Measurements from ENCODE around the gene FUS. TPM values are rescaled to one million over a fixed set of nuclear protein-coding genes. Genes with fewer than 3 reads are reported as not detected.
"Not testable (repeated sequence)": the region's sequence is repeated elsewhere in the genome, so short reads cannot be mapped to it uniquely, and the experiment has no call there.

Gene FUS
- total and polyA plus RNA-seq, 2 donors (not counting 1 experiment from before 2014, with no cell fraction given) = 44.3 to 199 TPM

- peaks cover 9% of the 10 kb centered on the region for H3K4me1 ChIP-seq (ENCODE audit: control insufficient read depth, extremely low read depth, insufficient read depth, low read length)
- DNase-seq (ENCODE audit: low read depth in 2 of 2) = peak; percentile 96 to 99
- H3K79me2 ChIP-seq (ENCODE audit: control insufficient read depth, insufficient read depth, low read length) = no peaks in the 10 kb centered on the region
- H3K4me2 ChIP-seq (ENCODE audit: extremely low read depth, insufficient read depth, low read length) = peak overlapping the region; percentile 93
- H4K20me1 ChIP-seq (ENCODE audit: control insufficient read depth, extremely low read depth, insufficient read depth, low read length) = no peaks in the 10 kb centered on the region
- H3K27me3 ChIP-seq (ENCODE audit: control insufficient read depth, insufficient read depth, low read length) = peaks cover 10% of the 10 kb centered on the region
- H3K9me3 ChIP-seq (ENCODE audit: control insufficient read depth, insufficient read depth, low read depth, low read length) = no peaks in the 10 kb centered on the region
- H3K27ac ChIP-seq (ENCODE audit: insufficient read depth, low read length) = peak overlapping the region; percentile 56
- H3K4me3 ChIP-seq (replicated peaks in 1 of 4; ENCODE audit: control extremely low read depth in 1 of 4, insufficient read depth in 1 of 4, low read depth in 3 of 4, low read length in 4 of 4) = peak overlapping the region; percentile 38 to 54 (median 44)
- TF ChIP-seq EZH2 (IDR thresholded peaks at IDR 0.05; ENCODE audit: low read length, missing control alignments) (no peak), CTCF (conservative IDR thresholded peaks at IDR 0.05 in 1 of 2, IDR thresholded peaks at IDR 0.05 in 1 of 2; ENCODE audit: low read depth in 1 of 2, low read length in 2 of 2) (peak; percentile 75 to 81)
- H3K36me3 ChIP-seq (ENCODE audit: control insufficient read depth, insufficient read depth, low read length) = no peaks in the 10 kb centered on the region
- peak overlapping the region; percentile 58 for H3K9ac ChIP-seq (ENCODE audit: insufficient read depth, low read length)
- peak overlapping the region; percentile 87 for H2AFZ ChIP-seq (ENCODE audit: low read length)
Measured at GRCh38 chr16:31142109-31143010, 37.6 kb upstream of the FUS start.

- Histone ChIP-seq H3K4me1 (ENCODE audit: control insufficient read depth, extremely low read depth, insufficient read depth, low read length) (peaks cover 9% of the 10 kb centered on the region), H3K36me3 (ENCODE audit: control insufficient read depth, insufficient read depth, low read length) (no peaks in the 10 kb centered on the region), H3K9ac (ENCODE audit: insufficient read depth, low read length) (peak overlapping the region; percentile 58), H3K4me2 (ENCODE audit: extremely low read depth, insufficient read depth, low read length) (peak overlapping the region; percentile 77), H3K27ac (ENCODE audit: insufficient read depth, low read length) (no peak overlapping the region), H3K27me3 (ENCODE audit: control insufficient read depth, insufficient read depth, low read length) (peaks cover 17% of the 10 kb centered on the region), H2AFZ (ENCODE audit: low read length) (peak overlapping the region; percentile 86), H3K4me3 (replicated peaks in 1 of 4; ENCODE audit: control extremely low read depth in 1 of 4, insufficient read depth in 1 of 4, low read depth in 3 of 4, low read length in 4 of 4) (peak overlapping the region in 2 of 4 experiments; percentile 38 to 52), H3K79me2 (ENCODE audit: control insufficient read depth, insufficient read depth, low read length) (no peaks in the 10 kb centered on the region), H3K9me3 (ENCODE audit: control insufficient read depth, insufficient read depth, low read depth, low read length) (no peaks in the 10 kb centered on the region), H4K20me1 (ENCODE audit: control insufficient read depth, extremely low read depth, insufficient read depth, low read length) (no peaks in the 10 kb centered on the region)
- DNase-seq (ENCODE audit: low read depth in 2 of 2) = no peak
- no peak for TF ChIP-seq EZH2 (IDR thresholded peaks at IDR 0.05; ENCODE audit: low read length, missing control alignments)
- no peak for TF ChIP-seq CTCF (conservative IDR thresholded peaks at IDR 0.05 in 1 of 2, IDR thresholded peaks at IDR 0.05 in 1 of 2; ENCODE audit: low read depth in 1 of 2, low read length in 2 of 2)
Measured at GRCh38 chr16:31143011-31143693, 36.8 kb upstream of the FUS start.

GRCh38 chr16:31143694-31144148, 36.2 kb upstream of the FUS start:
- no peak for TF ChIP-seq EZH2 (IDR thresholded peaks at IDR 0.05; ENCODE audit: low read length, missing control alignments)
- no peak for TF ChIP-seq CTCF (conservative IDR thresholded peaks at IDR 0.05 in 1 of 2, IDR thresholded peaks at IDR 0.05 in 1 of 2; ENCODE audit: low read depth in 1 of 2, low read length in 2 of 2)
- Histone ChIP-seq H3K36me3 (ENCODE audit: control insufficient read depth, insufficient read depth, low read length) (no peaks in the 10 kb centered on the region), H2AFZ (ENCODE audit: low read length) (no peak overlapping the region), H3K27me3 (ENCODE audit: control insufficient read depth, insufficient read depth, low read length) (peaks cover 21% of the 10 kb centered on the region), H3K4me3 (replicated peaks in 1 of 4; ENCODE audit: control extremely low read depth in 1 of 4, insufficient read depth in 1 of 4, low read depth in 3 of 4, low read length in 4 of 4) (no peak overlapping the region), H3K9ac (ENCODE audit: insufficient read depth, low read length) (no peak overlapping the region), H3K9me3 (ENCODE audit: control insufficient read depth, insufficient read depth, low read depth, low read length) (no peaks in the 10 kb centered on the region), H3K4me1 (ENCODE audit: control insufficient read depth, extremely low read depth, insufficient read depth, low read length) (peaks cover 7% of the 10 kb centered on the region), H3K79me2 (ENCODE audit: control insufficient read depth, insufficient read depth, low read length) (no peaks in the 10 kb centered on the region), H4K20me1 (ENCODE audit: control insufficient read depth, extremely low read depth, insufficient read depth, low read length) (no peaks in the 10 kb centered on the region), H3K4me2 (ENCODE audit: extremely low read depth, insufficient read depth, low read length) (no peak overlapping the region), H3K27ac (ENCODE audit: insufficient read depth, low read length) (no peak overlapping the region)
- no peak for DNase-seq (ENCODE audit: low read depth in 2 of 2)

GRCh38 chr16:31144418-31144817, 35.5 kb upstream of the FUS start:
- H3K4me3 ChIP-seq (replicated peaks in 1 of 4; ENCODE audit: control extremely low read depth in 1 of 4, insufficient read depth in 1 of 4, low read depth in 3 of 4, low read length in 4 of 4); H3K27ac ChIP-seq (ENCODE audit: insufficient read depth, low read length); H3K79me2 ChIP-seq (ENCODE audit: control insufficient read depth, insufficient read depth, low read length); H3K9me3 ChIP-seq (ENCODE audit: control insufficient read depth, insufficient read depth, low read depth, low read length); H3K36me3 ChIP-seq (ENCODE audit: control insufficient read depth, insufficient read depth, low read length); H3K4me2 ChIP-seq (ENCODE audit: extremely low read depth, insufficient read depth, low read length); H4K20me1 ChIP-seq (ENCODE audit: control insufficient read depth, extremely low read depth, insufficient read depth, low read length); H3K9ac ChIP-seq (ENCODE audit: insufficient read depth, low read length); H3K4me1 ChIP-seq (ENCODE audit: control insufficient read depth, extremely low read depth, insufficient read depth, low read length); H2AFZ ChIP-seq (ENCODE audit: low read length): not testable (repeated sequence)
- peaks cover 23% of the 10 kb centered on the region for H3K27me3 ChIP-seq (ENCODE audit: control insufficient read depth, insufficient read depth, low read length)
- DNase-seq (ENCODE audit: low read depth in 2 of 2) = peak in 1 of 2 donors; percentile 16
